Glomerular endothelial cell (primary cell): ENCODE measurements around the gene TNFRSF11A. TPM values are rescaled to one million over a fixed set of nuclear protein-coding genes. Genes with fewer than 3 reads are reported as not detected.

Source experiments
- DNase-seq: peaks from one replicate; pipeline ENCODE4 v3.0.0-alpha.2; 2011; ENCODE audit warnings: low read depth, low spot score; ENCODE audit errors: extremely low read depth
- total RNA-seq: library from RNA; depleted of rRNA; stranded (reverse); fragments of >200 nt; gene quantifications from 2 replicates; pipeline ENCODE4 v1.2.3, GENCODE V29; 2015

The TNFRSF11A gene
- total RNA-seq, 1 donor from 2014 or later = 1.4 TPM

- no peak for DNase-seq
Observed at GRCh38 chr18:62341473-62341872, 16.4 kb downstream of the TNFRSF11A start.

- no peak for DNase-seq
Observed at GRCh38 chr18:62342884-62343283, 17.8 kb downstream of the TNFRSF11A start.

GRCh38 chr18:62343316-62343715, 18.2 kb downstream of the TNFRSF11A start:
- no peak for DNase-seq

GRCh38 chr18:62345909-62346308, 20.8 kb downstream of the TNFRSF11A start:
- DNase-seq = no peak

GRCh38 chr18:62346333-62347088, 21.4 kb downstream of the TNFRSF11A start:
- DNase-seq = no peak

GRCh38 chr18:62347089-62347506, 22.0 kb downstream of the TNFRSF11A start:
- no peak for DNase-seq

GRCh38 chr18:62348474-62348873, 23.4 kb downstream of the TNFRSF11A start:
- no peak for DNase-seq

GRCh38 chr18:62353170-62353569, 28.1 kb downstream of the TNFRSF11A start:
- DNase-seq = no peak

GRCh38 chr18:62354151-62354550, 29.0 kb downstream of the TNFRSF11A start:
- DNase-seq = no peak

GRCh38 chr18:62357079-62357719, 32.1 kb downstream of the TNFRSF11A start:
- DNase-seq = no peak

- no peak for DNase-seq
Observed at GRCh38 chr18:62360805-62361204, 35.7 kb downstream of the TNFRSF11A start.

GRCh38 chr18:62361288-62361687, 36.2 kb downstream of the TNFRSF11A start:
- no peak for DNase-seq

- DNase-seq = no peak
Observed at GRCh38 chr18:62364558-62364957, 39.4 kb downstream of the TNFRSF11A start.

- DNase-seq = no peak
Observed at GRCh38 chr18:62365420-62365819, 40.3 kb downstream of the TNFRSF11A start.

GRCh38 chr18:62366992-62367391, 41.9 kb downstream of the TNFRSF11A start:
- DNase-seq = no peak

GRCh38 chr18:62368100-62368499, 43.0 kb downstream of the TNFRSF11A start:
- DNase-seq = no peak

- no peak for DNase-seq
Observed at GRCh38 chr18:62369129-62369644, 44.1 kb downstream of the TNFRSF11A start.

GRCh38 chr18:62370366-62370765, 45.3 kb downstream of the TNFRSF11A start:
- DNase-seq = no peak

GRCh38 chr18:62371436-62371835, 46.3 kb downstream of the TNFRSF11A start:
- DNase-seq = no peak

GRCh38 chr18:62372156-62372555, 47.0 kb downstream of the TNFRSF11A start:
- no peak for DNase-seq

- DNase-seq = no peak
Observed at GRCh38 chr18:62372882-62373281, 47.8 kb downstream of the TNFRSF11A start.

- no peak for DNase-seq
Observed at GRCh38 chr18:62374410-62374965, 49.4 kb downstream of the TNFRSF11A start.
